GM19239 (cell line): ENCODE data around the gene S100PBP.

Experiments used
- DNase-seq: peaks from one replicate; pipeline ENCODE4 v3.0.0; 2011; ENCODE audit warnings: low spot score; ENCODE audit not compliant: insufficient read length
- FAIRE-seq: peaks from 2 replicates; lab custom pipeline; 2011; peaks lifted over from hg19 to GRCh38; lab: Jason Lieb, UNC

S100PBP gene

GRCh38 chr1:32817815-32818786, 648 bp downstream of the S100PBP start:
- DNase-seq (no peak), FAIRE-seq (no peak)

DNA sequence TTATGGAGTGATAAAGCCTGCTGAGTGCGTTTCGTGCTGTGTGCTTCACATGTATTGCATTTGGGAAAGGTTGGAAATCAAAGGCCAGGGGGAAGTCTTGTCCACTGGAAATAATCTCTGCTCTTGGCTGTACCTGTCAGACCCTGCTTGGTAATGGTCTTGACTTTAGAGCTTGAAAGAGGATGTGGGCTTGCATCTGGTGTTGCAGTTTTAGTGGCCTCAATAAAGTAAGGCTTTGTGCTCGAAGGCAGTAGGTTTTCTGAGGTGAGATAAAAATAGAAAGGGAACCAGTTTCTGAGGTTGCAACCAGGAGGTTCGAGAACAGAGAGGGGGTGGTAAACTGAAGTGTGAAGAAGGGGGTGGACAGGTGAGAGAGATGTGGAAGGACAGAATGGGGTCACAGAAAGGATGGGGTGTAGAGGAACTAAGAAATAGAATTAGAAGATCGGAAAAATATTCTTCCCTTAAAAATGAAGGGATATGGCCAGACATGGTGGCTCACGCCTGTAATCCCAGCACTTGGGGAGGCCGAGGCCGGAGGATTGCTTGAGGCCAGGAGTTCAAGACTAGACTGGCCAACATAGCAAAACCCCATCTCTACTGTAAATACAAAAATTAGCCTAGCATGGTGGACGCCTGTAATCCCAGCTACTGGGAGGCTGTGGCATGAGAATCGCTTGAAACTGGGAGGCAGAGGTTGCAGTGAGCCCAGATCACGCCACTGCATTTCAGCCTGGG, 1.5 kb downstream of the S100PBP start:
- FAIRE-seq: peak; percentile 93
- DNase-seq: peak; percentile 54

GRCh38 chr1:32825181-32825580, 7.7 kb downstream of the S100PBP start:
- FAIRE-seq (no peak), DNase-seq (no peak)

- no peak for DNase-seq
- FAIRE-seq: no peak
Measured at GRCh38 chr1:32828341-32828740, 10.9 kb downstream of the S100PBP start.

DNA sequence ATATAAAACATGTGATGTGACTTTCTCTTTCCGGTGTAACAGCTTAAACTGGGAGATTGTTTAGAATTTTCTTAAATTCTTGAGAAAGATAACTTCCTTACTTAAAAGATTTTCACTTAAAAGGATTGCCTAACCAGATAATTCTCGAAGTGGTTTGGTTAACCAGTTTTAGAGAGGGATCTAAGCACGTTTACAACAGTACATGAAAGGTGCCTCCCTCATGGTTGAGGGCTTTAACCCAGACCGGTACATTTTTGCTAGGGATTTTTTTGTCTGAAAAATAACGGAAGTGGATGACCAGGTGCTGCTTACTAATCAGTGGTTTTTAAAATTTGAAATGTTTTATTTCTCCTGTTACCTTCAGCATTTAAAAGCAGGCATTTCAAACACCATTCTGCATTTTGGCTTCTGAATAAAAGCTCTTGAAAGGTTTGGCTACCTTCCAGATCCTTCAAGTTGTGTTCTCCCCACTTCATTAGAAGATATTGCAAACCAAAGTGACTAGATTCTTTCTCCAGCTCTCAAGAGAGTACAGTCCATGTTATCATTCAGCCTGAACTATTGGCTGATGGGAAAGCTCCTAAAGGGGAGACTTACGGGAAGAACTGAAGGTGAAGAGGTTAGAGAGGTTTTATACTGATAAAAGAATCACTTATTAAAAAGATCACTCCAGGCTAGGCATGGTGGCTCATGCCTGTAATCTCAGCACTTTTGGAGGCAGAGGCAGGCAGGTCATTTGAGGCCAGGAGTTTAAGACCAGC, 12.8 kb downstream of the S100PBP start:
- FAIRE-seq: no peak

GRCh38 chr1:32831878-32832277, 14.4 kb downstream of the S100PBP start:
- FAIRE-seq (no peak), DNase-seq (no peak)

More for the DNA sequence above, 12.8 kb downstream of the S100PBP start:
- no peak for DNase-seq

DNA sequence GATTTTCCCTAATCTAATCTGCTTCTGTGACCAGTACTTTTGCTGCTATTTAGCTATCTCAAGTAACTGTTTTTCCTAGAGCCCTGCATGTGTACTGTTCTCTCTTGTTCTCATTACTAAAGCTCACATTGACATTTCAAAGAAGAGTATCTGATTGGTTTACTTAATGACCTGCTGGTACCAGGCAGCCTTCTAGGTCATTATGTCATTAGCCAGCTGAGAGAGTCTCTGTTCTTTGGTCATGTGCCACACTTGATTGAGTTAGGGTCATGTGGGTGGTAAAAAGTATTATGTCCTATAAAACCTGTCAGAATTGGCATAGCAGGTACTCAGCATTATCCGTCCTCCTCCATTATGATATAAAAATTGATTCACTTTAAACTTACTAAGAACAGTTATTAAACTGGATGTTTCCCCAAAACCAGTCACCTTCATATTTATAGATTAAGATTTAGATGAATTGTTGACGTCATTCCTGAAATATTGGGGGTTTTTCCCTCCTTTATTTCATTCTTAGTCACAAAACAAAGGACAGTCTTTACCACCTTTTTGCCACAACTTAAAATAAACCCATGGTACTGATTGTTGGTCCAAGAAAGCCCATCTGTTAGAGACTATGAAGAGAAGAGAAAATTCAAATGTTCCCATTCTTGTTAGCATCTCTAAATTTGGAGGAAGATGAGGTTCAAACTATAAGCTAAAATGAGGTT, 31.1 kb downstream of the S100PBP start:
- DNase-seq: no peak
- FAIRE-seq: peak; percentile 48

DNA sequence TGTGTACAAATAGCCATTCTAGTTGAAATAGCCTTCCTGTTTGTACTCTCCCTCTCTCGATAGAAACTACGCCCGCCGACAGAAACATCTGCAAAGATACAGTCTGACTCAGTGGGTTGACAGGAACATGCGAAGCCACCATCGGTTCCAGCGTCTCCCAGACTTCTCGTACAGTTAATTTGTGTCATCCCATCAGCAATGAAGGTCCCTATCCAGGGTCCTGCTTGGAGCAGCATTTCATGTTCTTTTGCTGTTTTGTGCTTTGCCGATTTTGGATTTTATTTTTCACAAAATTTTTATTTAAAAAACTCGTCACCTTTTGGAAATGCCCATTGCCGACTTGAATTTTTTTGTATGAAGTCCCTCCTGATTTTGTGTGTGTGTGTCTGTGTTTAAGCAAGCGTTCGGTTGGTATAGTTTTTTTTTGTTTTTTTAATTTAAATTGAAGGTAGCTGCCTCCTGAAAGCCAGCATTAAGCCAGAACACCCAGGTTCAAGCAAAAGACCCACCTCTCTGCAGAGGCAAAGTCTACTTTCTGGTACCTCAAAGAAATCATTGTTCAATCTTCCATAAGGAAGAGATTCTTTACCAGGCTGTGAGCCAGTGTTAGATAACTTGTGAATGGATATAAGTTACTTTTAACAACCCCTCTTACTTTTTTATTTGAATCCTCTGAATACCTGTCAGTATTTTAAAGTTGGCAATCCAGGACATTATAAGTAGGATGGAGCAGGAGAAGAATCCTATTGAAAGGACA, 38.6 kb downstream of the S100PBP start:
- no peak for FAIRE-seq
- DNase-seq: no peak

DNA sequence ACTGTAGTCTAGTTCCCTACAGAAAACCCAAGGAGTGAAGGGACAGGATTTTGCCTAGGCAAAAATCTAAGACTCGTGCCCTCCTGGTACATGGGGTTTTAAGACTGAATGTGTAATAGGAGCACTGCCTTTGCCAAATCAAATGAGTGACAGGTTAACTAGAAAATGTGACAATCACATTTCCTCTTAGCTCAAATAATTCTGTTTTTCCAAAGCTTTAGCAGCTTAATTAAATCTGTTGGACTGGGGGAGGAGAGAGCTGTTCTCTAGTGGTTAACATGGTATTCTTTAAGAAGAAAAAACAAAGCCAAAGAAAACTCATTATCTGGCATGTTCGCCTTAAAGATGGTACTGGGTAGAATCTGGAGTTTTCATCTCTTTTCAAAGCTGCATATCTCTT, 40.7 kb downstream of the S100PBP start:
- DNase-seq (no peak), FAIRE-seq (no peak)

GRCh38 chr1:32858791-32859190, 41.3 kb downstream of the S100PBP start:
- no peak for FAIRE-seq

GRCh38 chr1:32859915-32860314, 42.5 kb downstream of the S100PBP start:
- FAIRE-seq (no peak), DNase-seq (no peak)

More at GRCh38 chr1:32858791-32859190, 41.3 kb downstream of the S100PBP start:
- DNase-seq: no peak

DNA sequence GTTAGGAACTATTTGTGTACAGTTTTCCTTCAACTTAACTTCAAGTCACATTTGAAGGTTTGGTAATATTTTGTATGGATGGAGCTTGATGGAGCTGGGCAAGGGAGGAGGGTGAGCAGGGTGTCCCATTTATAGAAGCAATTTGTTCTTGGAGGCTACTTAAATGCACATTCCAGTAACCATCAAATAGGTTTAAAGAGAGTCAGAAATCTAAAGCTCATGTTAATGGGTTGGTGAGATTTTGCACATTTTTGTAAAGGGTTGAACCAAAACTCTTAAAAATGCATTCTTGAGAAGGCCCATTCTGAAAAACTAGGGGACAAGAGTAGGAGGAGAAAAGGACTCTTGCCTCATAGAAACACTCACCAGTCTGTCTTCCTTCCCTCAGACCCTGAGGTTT, 43.1 kb downstream of the S100PBP start:
- DNase-seq (no peak), FAIRE-seq (no peak)

- DNase-seq (no peak), FAIRE-seq (no peak)
Measured at GRCh38 chr1:32861904-32862695, 44.6 kb downstream of the S100PBP start.

- no peak for FAIRE-seq
Measured at GRCh38 chr1:32863218-32863880, 45.9 kb downstream of the S100PBP start.

GRCh38 chr1:32863881-32864245, 46.4 kb downstream of the S100PBP start:
- no peak for DNase-seq
- FAIRE-seq: no peak

More at GRCh38 chr1:32863218-32863880, 45.9 kb downstream of the S100PBP start:
- DNase-seq: no peak

GRCh38 chr1:32864375-32865019, 47.0 kb downstream of the S100PBP start:
- no peak for DNase-seq
- no peak for FAIRE-seq

DNA sequence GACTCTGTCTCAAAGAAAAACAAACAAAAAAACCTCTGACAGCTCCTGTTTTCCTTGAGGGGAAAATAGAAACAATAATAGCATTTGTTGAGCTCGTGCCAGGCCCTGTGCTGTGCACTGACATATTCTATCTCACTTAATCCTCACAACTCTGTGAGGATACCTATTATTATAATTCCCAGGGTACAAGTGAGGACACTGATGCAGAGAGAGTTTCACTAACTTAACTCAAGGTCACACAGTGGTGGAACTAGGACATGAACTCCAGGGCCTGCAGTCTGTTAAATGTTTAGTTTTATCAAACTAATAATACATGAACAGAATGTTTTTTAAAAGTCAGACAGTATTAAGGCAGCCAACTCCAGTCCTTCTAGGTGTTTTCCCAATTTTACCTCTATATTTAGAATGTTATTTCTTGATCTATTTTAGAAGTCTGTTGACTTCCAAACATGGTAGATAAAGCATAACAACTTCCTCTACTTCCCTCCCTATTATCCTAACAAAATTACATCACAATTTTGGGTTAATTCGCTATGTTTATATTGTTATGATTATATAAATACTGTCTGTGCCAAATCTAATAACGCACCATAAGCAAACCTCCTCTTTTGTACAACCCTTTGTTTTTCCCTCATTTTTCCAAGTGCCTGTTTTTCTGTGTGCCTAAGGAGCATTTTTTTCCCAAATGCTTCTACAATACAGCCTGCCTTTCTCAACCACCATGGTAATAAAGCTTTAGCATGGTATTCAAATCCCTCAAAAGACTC, 48.4 kb downstream of the S100PBP start:
- DNase-seq (no peak), FAIRE-seq (no peak)
